Posterior vena cava (tissue), 2 donors: ENCODE data around the gene OR5K3. TPM values are rescaled to one million over a fixed set of nuclear protein-coding genes. Genes with fewer than 3 reads are reported as not detected.
"Not testable (repeated sequence)": the region's sequence is repeated elsewhere in the genome, so short reads cannot be mapped to it uniquely, and the experiment has no call there.

ENCODE experiments used
- DNase-seq: peaks from one replicate; pipeline ENCODE4 v3.0.0-alpha.2; 2020; ENCODE audit warnings: low spot score
- intact Hi-C, 2 donors: fragments of 100-400 bp; cut with DNase I; formaldehyde crosslinking; loops; one replicate each; pipeline versions ENCODE4 v1.14.1 to v1.14.2; 2022 to 2023
- long read RNA-seq, 2 donors: library from polyadenylated mRNA; unstranded; transcript quantifications; one replicate each; pipeline ENCODE4 v2.0.0, GENCODE V29; 2020 to 2021
- total RNA-seq, 2 donors: library from RNA; stranded (reverse); fragmentation: NEBNext Ultra II Directional; extraction: Animal tissue kit (Norgen Biotek cat#: 25700); gene quantifications; one replicate each; pipeline ENCODE4 v1.2.1, GENCODE V29; 2021
- donor health status: DM: yes; HTN: yes; CAD: no.
- donor health status: DM: yes; HTN: yes; CAD: no.

Gene OR5K3, protein sequence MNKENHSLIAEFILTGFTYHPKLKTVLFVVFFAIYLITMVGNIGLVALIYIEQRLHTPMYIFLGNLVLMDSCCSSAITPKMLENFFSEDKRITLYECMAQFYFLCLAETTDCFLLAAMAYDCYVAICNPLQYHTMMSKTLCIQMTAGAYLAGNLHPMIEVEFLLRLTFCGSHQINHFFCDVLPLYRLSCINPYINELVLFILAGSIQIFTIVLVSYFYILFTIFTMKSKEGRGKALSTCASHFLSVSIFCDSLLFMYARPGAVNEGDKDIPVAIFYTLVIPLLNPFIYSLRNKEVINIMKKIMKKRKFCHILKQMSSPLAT
- not detected for total RNA-seq
- long read RNA-seq, donor 1: 0 reads
- long read RNA-seq, donor 2: 0 reads

DNA sequence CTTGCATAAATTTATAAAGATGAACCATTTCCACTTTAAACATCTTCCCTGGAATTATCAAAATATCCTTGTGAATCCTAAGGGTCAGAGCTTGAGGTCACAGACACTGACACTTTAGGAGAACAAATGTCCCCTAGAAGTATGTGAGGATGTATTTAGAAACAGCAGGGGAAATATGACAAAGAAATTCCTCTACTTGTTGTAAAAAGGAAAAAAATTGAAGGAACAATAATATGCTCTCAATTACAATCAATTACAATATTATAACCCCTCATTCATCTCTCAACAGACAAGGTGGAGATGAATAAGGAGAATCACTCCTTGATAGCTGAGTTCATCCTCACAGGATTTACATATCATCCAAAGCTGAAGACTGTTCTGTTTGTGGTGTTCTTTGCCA, at the start of gene OR5K3:
TSS of gene OR5K3 (plus strand) at position 301 of the 400 bp plus-strand sequence. CDS start at position 301, 0 bp downstream.
- intact Hi-C loops: no loop called here
- DNase-seq: no peak

DNA sequence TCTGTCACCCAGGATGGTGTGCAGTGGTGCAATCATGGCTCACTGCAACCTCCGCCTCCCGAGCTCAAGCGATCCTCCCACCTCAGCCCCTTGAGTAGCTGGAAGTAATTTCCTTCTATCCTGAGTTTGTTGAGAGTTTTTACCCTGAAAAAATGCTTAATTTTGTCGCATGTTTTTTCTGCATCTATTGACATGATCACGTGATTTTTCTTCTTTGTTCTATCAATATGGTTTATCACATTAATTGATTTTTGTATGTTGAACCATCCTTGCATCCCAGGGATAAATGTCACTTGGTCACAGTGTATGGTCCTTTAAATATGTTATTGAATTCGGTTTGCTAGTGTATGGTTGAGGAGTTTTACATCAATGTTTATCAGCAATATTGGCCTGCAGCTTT, 48.7 kb upstream of the OR5K3 start:
- intact Hi-C loops: no loop called here
- no peak for DNase-seq

DNA sequence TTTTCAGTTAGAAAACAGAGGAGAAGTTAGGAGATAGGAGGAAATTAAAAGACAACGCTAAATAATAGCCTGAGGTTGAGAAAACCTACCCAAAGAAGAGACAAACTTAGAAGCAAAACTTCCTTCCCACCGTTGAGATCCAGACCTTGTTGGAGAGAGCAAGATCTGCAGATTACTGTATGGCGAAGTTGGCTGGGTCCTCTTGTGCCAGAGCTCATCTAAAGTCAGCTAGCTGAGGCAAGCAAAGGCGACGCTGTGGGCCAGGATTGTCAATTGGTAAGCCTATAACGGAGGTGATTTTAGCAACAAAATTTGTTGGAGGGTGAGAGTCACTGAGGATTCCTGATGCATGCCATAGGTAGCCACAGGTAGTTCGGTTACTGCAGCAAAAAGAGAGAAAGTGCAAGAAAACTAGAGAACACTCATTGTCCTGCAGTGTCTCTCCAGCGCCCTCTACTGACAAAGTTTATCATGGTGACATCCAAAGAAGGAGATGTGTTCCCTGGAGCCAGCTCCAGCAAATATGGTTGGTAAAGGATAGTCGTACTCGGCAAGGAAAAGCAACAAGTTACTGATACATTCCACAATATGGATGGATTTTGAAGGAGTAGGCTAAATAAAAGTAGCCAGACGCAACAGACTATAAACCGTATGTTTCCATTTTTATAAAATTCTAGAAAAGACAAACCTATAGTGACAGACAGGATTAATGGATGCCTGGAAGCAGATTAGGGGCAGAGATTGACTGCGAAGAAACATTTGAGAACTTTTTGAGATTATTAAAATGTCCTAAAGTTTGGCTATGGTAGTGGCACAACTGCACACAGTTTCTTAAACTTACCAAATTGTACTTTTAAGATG, 46.6 kb upstream of the OR5K3 start:
- intact Hi-C loops: no loop called here
- no peak for DNase-seq

DNA sequence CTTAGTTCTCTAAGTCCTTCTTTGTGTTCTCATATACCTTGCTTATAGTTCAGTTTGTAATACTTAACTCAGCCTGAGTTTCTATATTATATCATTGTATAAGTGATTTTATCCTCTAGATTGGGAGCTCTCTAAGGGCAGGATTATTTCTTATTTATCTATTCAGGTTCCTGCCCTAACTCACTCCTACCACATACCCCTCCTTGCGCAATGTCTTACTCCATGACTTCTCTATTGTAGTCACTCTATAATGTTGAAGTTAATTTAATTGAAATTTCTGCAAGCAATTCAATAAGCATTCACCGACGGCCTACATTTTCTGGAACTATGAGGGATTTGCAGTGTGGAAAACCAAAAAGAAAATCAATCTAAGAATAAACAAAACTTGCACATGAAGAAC, 40.4 kb upstream of the OR5K3 start:
- intact Hi-C loops: no loop called here
- DNase-seq: no peak

DNA sequence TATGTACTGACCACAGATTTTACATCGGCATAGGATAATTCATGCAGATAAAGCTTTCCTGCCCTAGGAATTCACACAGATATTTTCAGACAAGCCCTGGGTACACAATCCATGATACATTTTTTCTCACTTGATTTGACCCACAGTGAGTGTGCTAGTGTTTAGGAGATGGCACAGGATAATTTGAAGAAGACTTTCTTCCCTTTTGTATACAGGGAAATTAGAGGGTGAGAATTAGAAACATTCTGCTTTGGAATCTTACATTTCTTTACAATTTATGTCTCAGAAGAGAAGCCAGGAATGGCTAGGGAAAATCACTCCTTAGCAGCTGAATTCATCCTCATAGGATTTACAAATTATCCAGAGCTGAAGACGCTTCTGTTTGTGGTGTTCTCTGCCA, 36.9 kb upstream of the OR5K3 start, which contains the start of gene OR5K4:
TSS of gene OR5K4 (plus strand) at position 301 of the 400 bp plus-strand sequence. CDS start at position 301, 0 bp downstream.
- intact Hi-C loops: no loop called here
- no peak for DNase-seq

DNA sequence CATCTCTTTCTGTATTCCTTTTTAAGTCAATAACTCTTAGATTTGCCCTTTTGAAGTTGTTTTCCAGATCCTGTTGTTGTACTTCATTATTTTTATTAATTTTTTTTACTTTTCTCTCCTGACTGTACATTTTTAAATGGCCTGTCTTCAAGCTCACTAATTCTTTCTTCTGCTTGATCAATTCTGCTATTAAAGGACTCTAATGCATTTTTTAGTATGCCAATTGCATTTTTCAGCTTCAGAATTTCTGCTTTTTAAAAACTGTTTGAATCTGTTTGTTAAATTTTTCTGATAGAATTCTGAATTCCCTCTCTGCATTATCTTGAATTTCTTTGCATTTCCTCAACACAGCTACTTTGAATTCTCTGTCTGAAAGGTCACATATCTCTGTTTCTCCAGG, 31.2 kb upstream of the OR5K3 start:
- no peak for DNase-seq
- intact Hi-C loops: no loop called here

DNA sequence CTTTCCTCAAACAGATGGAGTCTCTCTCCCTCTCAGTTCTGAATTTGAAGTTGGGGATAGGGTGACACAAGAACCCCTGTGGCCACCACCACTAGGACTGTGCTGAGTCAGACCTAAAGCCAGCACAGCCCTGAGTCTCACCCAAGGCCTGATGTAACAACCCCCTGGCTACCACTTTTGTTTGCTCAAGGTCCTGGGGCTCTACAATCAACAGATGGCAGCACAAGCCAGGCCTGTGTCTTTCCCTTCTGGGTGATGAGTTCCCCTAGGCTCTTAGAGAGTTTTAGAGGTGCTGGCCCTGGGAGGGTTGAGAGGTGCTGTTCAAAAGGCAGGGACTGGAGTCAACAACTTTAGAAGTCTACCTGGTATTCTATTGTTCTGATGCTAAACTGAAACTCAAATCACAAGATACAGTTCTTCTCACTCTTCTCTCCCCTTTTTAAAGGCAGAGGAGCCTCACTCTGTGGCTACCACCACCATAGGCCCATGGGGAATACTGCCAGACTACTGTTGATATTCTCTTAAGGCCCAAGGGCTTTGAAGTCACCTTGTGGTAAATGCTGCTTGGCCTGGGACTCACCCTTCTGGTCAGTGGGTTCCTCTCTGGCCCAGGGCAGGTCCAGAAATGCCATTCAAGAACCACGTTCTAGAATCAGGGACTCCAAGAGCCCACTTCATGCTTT, 30.3 kb upstream of the OR5K3 start:
- intact Hi-C loops: no loop called here
- no peak for DNase-seq

DNA sequence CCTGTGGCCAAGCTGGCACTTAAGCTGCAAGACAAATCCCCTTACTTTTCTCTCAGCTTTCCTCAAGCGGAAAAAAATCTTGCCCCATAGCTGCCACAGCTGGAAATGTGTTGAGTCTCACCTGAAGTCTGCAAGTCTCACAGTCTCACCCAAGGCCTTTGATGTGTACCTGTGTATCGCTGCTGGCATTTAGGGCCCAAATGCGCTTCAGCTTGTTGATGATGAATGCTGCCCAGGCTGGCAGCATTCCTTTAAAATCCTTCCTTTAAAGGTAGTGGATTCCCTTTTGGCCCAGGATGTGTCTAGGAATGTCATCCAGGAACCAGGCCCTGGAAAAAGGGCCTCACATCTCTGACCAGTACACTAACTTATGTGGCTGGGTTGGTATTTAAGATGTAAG, 29.8 kb upstream of the OR5K3 start:
- no peak for DNase-seq
- intact Hi-C loops: no loop called here

DNA sequence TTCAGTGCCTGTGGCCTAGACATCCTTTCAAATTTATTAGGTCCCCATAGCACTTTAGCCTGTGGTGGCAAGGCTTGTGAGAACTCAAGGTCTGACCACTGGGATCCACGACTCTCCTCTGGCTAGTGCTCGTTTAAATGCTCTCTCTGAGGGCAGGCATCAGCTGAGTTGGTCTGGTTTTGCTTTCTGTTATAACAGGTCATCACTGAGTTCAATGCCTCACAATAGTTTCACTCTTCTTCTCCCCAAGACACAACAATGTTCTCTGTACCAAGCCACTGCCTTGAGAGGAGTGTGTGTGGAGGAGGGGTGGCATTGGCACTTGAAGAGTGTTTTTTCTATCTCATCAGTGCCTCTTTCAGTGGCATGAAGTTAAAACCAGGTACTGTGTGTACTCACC, 29.2 kb upstream of the OR5K3 start:
- intact Hi-C loops: no loop called here
- DNase-seq: no peak

DNA sequence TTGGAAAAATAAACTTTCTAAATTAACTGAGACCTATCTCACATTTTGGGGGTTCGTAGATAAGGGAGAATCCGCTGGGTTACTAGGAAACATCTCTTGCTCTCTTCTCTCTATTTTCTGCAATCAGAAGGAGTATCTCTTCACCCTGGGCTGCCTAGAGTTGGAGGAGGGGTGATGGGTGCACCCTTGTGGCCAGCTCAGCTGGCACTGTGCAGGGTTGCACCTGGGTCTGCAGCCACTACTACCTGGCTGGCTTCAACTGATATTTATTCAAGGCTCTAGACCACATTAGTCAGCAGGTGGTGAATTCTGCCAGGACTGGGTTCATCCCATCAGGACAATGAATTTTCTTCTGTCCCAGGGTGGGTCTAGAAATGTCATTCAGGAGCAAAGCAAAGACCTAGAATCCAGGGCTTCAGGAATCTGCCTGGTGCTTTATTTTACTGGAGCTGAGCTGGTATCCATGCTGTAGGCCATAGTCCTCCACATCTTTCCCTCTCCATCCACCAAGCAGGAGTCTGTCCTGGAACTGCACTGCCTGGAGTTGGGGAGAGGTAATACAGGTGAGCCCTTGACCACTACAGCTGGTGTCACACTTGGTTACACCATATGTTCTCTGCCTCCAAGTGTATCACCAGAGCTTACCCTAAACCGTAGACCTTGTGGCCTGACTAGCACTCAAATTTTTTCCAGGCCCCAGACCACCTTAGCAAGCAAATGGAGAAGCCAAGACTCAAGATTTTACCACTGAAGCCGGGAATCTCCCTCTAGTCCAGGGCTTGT, 22.8 kb upstream of the OR5K3 start:
- intact Hi-C loops: no loop called here
- DNase-seq: no peak

DNA sequence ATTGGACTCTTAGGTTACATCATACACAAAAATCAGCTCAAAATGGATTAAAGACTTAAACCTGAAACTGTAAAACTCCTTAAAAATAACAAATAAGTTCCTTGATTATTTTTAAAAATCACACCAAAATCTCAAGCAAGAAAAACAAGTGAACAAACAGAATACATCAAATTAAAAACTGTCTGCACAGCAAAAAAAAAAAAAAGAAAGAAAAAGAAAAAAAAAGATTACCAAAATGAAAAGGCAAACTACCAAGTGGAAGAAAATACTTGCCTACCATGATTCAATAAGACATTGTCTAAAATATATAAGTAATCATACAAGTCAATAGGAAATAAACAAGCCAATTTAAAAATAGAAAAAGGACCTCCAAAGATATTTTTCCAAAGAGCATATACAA, 19.3 kb upstream of the OR5K3 start:
- DNase-seq: no peak
- intact Hi-C loops: no loop called here

DNA sequence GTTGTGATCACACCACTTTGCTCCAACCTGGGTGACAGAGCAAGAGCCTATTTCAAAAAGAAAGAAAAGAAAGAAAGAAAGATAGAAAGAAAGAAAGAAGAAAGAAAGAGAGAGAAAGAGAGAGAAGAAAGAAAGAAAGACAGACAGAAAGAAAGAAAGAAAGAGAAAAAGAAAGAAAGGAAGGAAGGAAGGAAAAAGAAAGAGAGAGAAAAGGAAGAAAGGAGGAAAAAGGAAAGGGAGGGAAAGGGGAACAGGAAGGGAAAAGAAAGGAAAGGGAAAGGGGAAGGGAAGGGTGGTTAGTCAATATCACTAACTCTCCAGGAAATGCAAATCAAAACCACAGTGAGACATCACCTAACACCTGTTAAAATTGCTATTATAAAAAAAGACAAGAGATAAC, 18.6 kb upstream of the OR5K3 start:
- intact Hi-C loops: no loop called here
- DNase-seq: no peak

DNA sequence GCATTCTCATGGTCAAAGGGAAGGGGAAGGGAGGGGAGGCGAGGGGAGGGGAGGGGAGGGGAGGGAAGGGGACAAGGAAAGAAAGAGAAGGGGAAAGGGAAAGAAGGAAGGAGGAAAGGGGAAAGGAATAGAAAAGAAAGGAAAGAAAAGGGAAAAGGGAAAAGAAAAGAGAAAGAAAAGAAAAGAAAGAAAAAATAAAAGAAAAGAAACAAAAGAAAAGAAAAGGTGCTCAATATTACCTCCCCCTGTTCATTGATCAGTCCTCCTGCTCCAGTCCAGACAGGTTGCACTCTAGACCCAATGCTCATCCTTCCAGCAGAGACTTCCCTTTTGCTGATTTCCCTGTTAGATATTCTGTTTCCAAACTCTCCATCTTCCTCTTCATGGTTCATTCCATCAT, 18.0 kb upstream of the OR5K3 start:
- intact Hi-C loops: no loop called here
- DNase-seq: no peak

DNA sequence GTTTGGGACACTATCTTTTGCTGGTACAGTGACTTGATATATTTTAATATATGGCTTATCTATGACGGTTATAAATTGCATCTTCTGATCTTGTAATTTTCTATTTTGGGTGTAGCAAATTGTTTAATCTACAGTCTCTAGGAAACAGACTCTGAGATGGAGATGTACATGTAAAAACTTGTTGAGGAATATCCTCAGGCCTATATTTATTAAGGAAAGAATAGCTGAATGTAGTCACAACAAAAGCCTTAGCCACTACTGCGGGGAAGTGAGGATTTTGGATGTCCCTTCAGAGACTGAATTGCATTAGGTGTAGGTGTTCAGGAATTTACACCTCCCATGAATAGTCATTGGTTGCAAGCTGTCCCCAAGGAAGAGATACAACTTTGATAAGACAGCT, 13.8 kb upstream of the OR5K3 start:
- DNase-seq: no peak
- intact Hi-C loops: no loop called here

DNA sequence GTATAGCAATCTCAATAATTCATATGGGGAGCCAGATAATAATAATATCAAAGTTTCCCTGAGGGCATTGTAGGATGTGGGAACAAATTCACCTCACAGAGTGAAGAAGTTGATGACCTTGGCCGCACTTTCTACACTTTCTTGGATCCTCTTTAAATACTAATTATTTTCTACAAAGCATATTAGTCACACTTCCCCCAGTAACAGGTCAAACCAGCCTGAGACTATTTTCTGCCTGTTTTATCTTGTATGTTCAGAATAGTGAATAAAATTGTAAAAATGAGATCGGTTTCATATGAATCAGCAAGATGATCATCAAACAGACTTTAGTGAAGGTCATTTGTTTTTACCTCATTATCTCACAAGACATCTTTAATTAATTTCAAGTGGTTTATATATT, 2.3 kb upstream of the OR5K3 start:
- intact Hi-C loops: no loop called here
- DNase-seq: no peak

DNA sequence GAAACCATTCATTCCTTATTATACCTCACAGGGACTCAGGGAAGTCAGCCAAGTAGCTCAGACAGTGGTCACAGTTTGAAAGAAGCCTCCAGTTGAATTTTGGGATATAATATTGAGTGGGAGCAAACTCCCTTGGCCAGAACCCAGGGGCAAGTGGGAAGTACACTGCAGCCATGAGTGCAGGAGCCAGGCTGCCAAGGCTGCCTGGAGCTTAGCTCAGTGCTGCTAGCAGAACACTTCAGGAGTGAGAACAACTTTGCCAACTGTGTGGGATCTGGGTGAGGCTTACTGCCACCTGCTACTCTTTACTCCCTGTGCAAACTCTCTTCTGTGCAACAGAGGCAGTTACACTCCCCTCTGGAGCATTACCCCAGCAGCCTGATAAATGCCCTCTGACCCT, 4.6 kb downstream of the OR5K3 start:
- DNase-seq: no peak
- intact Hi-C loops: no loop called here

DNA sequence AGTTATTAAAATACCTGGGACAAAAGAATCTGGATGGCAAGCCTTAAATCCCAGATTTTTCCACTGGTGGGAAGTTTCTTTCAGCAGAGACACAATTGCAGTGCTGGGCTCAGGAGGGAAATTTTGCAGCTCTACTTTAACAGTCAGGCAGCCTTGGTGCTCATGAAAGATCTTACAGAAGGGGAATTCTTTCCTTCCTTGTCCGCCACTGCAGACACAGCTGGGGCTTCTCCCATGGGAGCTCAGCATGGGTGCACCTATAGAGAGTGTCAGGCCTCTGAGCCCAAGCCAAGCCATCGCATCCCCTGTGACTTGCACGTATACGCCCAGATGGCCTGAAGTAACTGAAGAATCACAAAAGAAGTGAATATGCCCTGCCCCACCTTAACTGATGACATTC, 6.0 kb downstream of the OR5K3 start:
- DNase-seq, intact Hi-C loops: not testable (repeated sequence)

DNA sequence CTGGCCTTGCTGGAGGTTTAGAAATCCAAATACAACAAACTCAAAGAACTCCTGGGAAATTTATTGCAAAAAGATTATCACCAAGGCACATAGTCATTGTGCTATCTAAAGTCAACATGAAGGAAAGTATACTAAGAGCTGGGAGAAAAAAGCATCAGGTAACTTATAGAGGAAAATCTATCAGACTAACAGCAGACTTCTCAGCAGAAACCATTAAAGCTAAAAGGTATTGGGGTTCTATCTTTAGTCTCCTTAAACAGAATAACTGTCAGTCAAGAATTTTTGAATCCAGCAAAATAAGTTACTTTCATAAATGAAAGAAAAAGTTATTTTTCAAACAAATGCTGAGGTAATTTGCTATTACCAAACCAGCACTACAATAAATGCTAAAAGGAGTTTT, 8.0 kb downstream of the OR5K3 start:
- no peak for DNase-seq

DNA sequence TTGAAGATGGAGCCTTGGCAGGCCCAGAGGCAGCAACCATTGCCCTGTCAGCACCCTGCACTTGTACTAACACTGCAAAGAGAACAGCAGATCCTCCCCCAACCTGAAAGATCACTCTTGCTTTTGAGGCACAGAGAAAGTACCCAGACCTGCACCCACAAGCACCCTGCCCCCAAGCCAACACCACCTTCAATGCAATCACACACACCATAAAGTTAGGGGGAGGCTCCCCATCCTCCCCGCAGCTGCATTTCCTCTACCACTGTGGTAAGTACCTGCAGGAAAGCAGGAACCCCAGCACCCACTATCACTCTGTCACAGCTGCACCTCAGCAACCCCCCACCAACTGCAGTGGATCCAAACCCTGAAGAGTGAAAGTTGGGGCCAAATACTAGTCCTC, 12.0 kb downstream of the OR5K3 start:
- DNase-seq: no peak
- intact Hi-C loops: no loop called here

More for the DNA sequence above, 8.0 kb downstream of the OR5K3 start:
- intact Hi-C loops: no loop called here
